Measurements from ENCODE around the gene PPP1R16B.

DNA sequence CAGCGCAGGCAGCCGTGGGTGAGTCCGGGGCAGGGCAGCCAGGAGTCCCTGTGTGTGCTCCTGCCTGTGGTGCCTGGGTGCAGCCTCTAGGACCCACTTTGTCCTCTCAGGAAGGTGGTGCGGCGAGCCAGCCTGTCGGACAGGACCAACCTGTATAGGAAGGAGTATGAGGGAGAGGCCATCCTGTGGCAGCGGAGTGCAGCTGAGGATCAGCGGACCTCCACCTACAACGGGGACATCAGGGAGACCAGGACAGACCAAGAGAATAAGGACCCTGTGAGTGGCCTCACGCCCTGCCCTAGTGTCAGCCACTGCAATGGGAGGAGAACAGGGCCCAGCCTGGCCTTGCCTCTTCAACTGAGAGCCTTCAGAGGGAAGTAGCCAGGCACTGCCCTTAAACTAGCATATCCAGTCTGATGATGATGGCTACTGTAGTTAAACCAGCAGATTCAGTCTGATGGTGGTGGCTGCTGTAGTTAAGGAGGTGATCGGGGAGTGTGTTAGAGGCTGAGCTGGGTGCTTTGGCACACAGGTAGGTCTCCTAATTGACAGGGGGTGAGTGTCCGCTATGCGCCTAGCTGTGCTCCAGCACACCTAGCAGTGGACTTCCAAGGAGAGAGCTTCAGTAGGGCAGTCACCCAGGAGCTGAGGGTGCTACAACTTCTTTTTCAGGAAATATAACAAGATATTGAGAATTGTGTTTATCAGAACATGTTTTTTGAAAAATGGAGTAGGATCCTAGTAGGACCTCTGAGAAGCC is 102.6 kb downstream of the PPP1R16B start:
- TF ChIP-seq POLR2AphosphoS5 (IDR thresholded peaks at IDR 0.05) (no peak), POLR2A (IDR thresholded peaks at IDR 0.05) (no peak)
- TF ChIP-seq, protein P1, sequence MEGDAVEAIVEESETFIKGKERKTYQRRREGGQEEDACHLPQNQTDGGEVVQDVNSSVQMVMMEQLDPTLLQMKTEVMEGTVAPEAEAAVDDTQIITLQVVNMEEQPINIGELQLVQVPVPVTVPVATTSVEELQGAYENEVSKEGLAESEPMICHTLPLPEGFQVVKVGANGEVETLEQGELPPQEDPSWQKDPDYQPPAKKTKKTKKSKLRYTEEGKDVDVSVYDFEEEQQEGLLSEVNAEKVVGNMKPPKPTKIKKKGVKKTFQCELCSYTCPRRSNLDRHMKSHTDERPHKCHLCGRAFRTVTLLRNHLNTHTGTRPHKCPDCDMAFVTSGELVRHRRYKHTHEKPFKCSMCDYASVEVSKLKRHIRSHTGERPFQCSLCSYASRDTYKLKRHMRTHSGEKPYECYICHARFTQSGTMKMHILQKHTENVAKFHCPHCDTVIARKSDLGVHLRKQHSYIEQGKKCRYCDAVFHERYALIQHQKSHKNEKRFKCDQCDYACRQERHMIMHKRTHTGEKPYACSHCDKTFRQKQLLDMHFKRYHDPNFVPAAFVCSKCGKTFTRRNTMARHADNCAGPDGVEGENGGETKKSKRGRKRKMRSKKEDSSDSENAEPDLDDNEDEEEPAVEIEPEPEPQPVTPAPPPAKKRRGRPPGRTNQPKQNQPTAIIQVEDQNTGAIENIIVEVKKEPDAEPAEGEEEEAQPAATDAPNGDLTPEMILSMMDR (IDR thresholded peaks at IDR 0.05), result no peak

Measured in transverse colon (tissue), 4 donors.